ENCODE results near the gene PSORS1C1. TPM values are rescaled to one million over a fixed set of nuclear protein-coding genes. Genes with fewer than 3 reads are reported as not detected.

The PSORS1C1 gene
- total RNA-seq, 1 donor from 2014 or later: 0.45 TPM

- DNase-seq (ENCODE audit: low spot score): no peak
Observed at GRCh38 chr6:31125586-31126363, 11.2 kb downstream of the PSORS1C1 start.

GRCh38 chr6:31126396-31127175 lies 12.0 kb downstream of the PSORS1C1 start:
- DNase-seq (ENCODE audit: low spot score): no peak

GRCh38 chr6:31128093-31128676 lies 13.6 kb downstream of the PSORS1C1 start:
- no peak for DNase-seq (ENCODE audit: low spot score)

- no peak for DNase-seq (ENCODE audit: low spot score)
Observed at GRCh38 chr6:31129130-31129529, 14.5 kb downstream of the PSORS1C1 start.

GRCh38 chr6:31130751-31131150 lies 16.2 kb downstream of the PSORS1C1 start:
- no peak for DNase-seq (ENCODE audit: low spot score)

- no peak for DNase-seq (ENCODE audit: low spot score)
Observed at GRCh38 chr6:31131595-31131994, 17.0 kb downstream of the PSORS1C1 start.

GRCh38 chr6:31132806-31133205 lies 18.2 kb downstream of the PSORS1C1 start:
- DNase-seq (ENCODE audit: low spot score): no peak

- no peak for DNase-seq (ENCODE audit: low spot score)
Observed at GRCh38 chr6:31135710-31136109, 21.1 kb downstream of the PSORS1C1 start.

- DNase-seq (ENCODE audit: low spot score): no peak
Observed at GRCh38 chr6:31138982-31139381, 24.4 kb downstream of the PSORS1C1 start, which contains the start of gene PSORS1C2. Gene PSORS1C2 (minus strand): TSS chr6:31139066. CDS start chr6:31139026, 40 bp downstream.

- DNase-seq (ENCODE audit: low spot score): no peak
Observed at GRCh38 chr6:31139599-31139998, 25.0 kb downstream of the PSORS1C1 start.

- DNase-seq (ENCODE audit: low spot score): no peak
Observed at GRCh38 chr6:31140643-31141042, 26.0 kb downstream of the PSORS1C1 start.

- DNase-seq (ENCODE audit: low spot score): no peak
Observed at GRCh38 chr6:31142361-31142761, 27.8 kb downstream of the PSORS1C1 start.

GRCh38 chr6:31143148-31143547 lies 28.5 kb downstream of the PSORS1C1 start:
- no peak for DNase-seq (ENCODE audit: low spot score)

GRCh38 chr6:31144296-31144969 lies 29.8 kb downstream of the PSORS1C1 start:
- no peak for DNase-seq (ENCODE audit: low spot score)

- DNase-seq (ENCODE audit: low spot score): no peak
Observed at GRCh38 chr6:31144970-31145340, 30.4 kb downstream of the PSORS1C1 start.

- no peak for DNase-seq (ENCODE audit: low spot score)
Observed at GRCh38 chr6:31145386-31145785, 30.8 kb downstream of the PSORS1C1 start.

- DNase-seq (ENCODE audit: low spot score): no peak
Observed at GRCh38 chr6:31149827-31150447, 35.3 kb downstream of the PSORS1C1 start.

- DNase-seq (ENCODE audit: low spot score): no peak
Observed at GRCh38 chr6:31152781-31153180, 38.2 kb downstream of the PSORS1C1 start.

- no peak for DNase-seq (ENCODE audit: low spot score)
Observed at GRCh38 chr6:31154436-31154835, 39.8 kb downstream of the PSORS1C1 start.

GRCh38 chr6:31156641-31157040 lies 42.0 kb downstream of the PSORS1C1 start:
- DNase-seq (ENCODE audit: low spot score): no peak

GRCh38 chr6:31157513-31158139 lies 43.0 kb downstream of the PSORS1C1 start, which contains the start of gene CCHCR1:
Gene CCHCR1 (minus strand): TSS chr6:31157802. CDS start chr6:31157600, 202 bp downstream.
- DNase-seq (ENCODE audit: low spot score): no peak
